ENCODE results near the gene PGAM2. TPM values are rescaled to one million over a fixed set of nuclear protein-coding genes. Genes with fewer than 3 reads are reported as not detected.

Gene PGAM2
- total RNA-seq, 1 experiment from 2014 or later = 8.7 TPM

DNA sequence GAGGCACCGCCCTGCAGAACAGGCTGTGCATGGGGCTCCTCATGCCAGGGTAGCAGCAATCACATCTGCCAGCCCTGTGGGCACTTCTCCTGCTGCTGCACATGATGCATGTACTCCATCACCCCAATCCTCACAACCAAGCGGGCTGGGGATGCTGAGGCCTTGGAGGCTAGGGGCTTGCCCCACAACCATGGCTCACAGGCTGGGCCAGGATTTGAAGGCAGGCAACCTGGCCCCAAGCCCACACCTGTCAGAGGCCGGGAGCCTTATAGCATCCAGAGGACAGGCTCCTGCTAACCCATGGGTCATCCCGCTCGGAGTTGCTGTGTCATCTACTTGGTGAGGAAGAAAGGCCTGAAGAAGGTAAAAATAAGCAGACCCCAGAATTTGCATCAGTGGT, 14.8 kb upstream of the PGAM2 start:
- H3K9me3 Mint-ChIP-seq = no peaks in the 10 kb centered on the region
- H2BK5ac ChIP-seq (ENCODE audit: insufficient read length, low read length) = no peak overlapping the region
- H3K4me3 Mint-ChIP-seq = no peak overlapping the region
- no peak overlapping the region for H3K27ac Mint-ChIP-seq
- H3K9ac ChIP-seq (ENCODE audit: extremely low read depth, insufficient read length, low read length) = no peak overlapping the region
- H3K18ac ChIP-seq (ENCODE audit: insufficient read length, low read depth, low read length) = no peak overlapping the region
- H3K4me2 ChIP-seq (ENCODE audit: insufficient read depth, insufficient read length, low read length) = no peak overlapping the region
- H3K4me1 Mint-ChIP-seq = peaks cover 9 to 16% of the 10 kb centered on the region in 2 experiments; a peak in 2 of 4 replicates
- no CpG with 5 or more reads among the region's 5 CpGs for WGBS (ENCODE audit: extremely low coverage, insufficient read length, low lambda C conversion rate)
- no peak overlapping the region for H3T11ph ChIP-seq (ENCODE audit: low read length)
- peaks cover 15 to 47% (median 45%) of the 10 kb centered on the region in 3 experiments for H3K36me3 Mint-ChIP-seq (ENCODE audit: insufficient read depth in 1 of 3, low read depth in 3 of 3)
- no peak overlapping the region for H2AK5ac ChIP-seq (ENCODE audit: insufficient read length, low read length)
- no peak overlapping the region for H2AFZ ChIP-seq (ENCODE audit: low read length)
- no peaks in the 10 kb centered on the region for H3K9me3 ChIP-seq (ENCODE audit: control insufficient read depth, low read depth, low read length)
- DNase-seq = no peak
- H3K56ac ChIP-seq (ENCODE audit: insufficient read length, low read depth, low read length) = no peak overlapping the region
- no peaks in the 10 kb centered on the region for H3K79me2 ChIP-seq (ENCODE audit: insufficient read depth, low read length)
- peaks cover 4% of the 10 kb centered on the region; the same call in 1 of the 2 replicates for H3K4me1 ChIP-seq (ENCODE audit: insufficient read depth, low read length)
- H3K23ac ChIP-seq (ENCODE audit: insufficient read length, low read depth, low read length) = no peak overlapping the region
- H3K27ac ChIP-seq (ENCODE audit: insufficient read length, low read depth, low read length) = no peak overlapping the region
- H4K5ac ChIP-seq (ENCODE audit: insufficient read length, low read depth, low read length) = no peak overlapping the region
- no peak overlapping the region for H2BK20ac ChIP-seq (ENCODE audit: low read depth, low read length, poor library complexity, severe bottlenecking)
- TF ChIP-seq, protein P1, sequence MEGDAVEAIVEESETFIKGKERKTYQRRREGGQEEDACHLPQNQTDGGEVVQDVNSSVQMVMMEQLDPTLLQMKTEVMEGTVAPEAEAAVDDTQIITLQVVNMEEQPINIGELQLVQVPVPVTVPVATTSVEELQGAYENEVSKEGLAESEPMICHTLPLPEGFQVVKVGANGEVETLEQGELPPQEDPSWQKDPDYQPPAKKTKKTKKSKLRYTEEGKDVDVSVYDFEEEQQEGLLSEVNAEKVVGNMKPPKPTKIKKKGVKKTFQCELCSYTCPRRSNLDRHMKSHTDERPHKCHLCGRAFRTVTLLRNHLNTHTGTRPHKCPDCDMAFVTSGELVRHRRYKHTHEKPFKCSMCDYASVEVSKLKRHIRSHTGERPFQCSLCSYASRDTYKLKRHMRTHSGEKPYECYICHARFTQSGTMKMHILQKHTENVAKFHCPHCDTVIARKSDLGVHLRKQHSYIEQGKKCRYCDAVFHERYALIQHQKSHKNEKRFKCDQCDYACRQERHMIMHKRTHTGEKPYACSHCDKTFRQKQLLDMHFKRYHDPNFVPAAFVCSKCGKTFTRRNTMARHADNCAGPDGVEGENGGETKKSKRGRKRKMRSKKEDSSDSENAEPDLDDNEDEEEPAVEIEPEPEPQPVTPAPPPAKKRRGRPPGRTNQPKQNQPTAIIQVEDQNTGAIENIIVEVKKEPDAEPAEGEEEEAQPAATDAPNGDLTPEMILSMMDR (conservative IDR thresholded peaks at IDR 0.05) = no peak
- H3K79me1 ChIP-seq (ENCODE audit: insufficient read depth, low read depth, low read length, poor library complexity, severe bottlenecking) = no peaks in the 10 kb centered on the region
- no peak overlapping the region for H2BK120ac ChIP-seq (ENCODE audit: low read depth, low read length, poor library complexity, severe bottlenecking)
- no peaks in the 10 kb centered on the region; the same call in 1 of the 2 replicates for H3K27me3 ChIP-seq (ENCODE audit: insufficient read depth, low read length)
- H3K4ac ChIP-seq (ENCODE audit: low read depth, low read length) = no peak overlapping the region
- no peaks in the 10 kb centered on the region for H4K20me1 ChIP-seq (ENCODE audit: control insufficient read depth, insufficient read depth, insufficient read length)
- no peak overlapping the region for H2BK15ac ChIP-seq (ENCODE audit: low read depth, low read length)
- no peak overlapping the region for H2BK12ac ChIP-seq (ENCODE audit: insufficient read length, low read depth, low read length)
- no peak overlapping the region for H4K91ac ChIP-seq (ENCODE audit: insufficient read length, low read depth, low read length)
- H3K23me2 ChIP-seq (ENCODE audit: insufficient read length, low read depth, low read length, poor library complexity, severe bottlenecking) = no peaks in the 10 kb centered on the region
- no peak overlapping the region for H4K8ac ChIP-seq (replicated peaks; ENCODE audit: insufficient read length, low read depth, low read length)
- no peak overlapping the region for H3K14ac ChIP-seq (ENCODE audit: insufficient read depth, low read length)
- peaks cover 14% of the 10 kb centered on the region for H3K27me3 Mint-ChIP-seq (ENCODE audit: low read depth)

Measured in H9 (cell line).